CD4-positive, alpha-beta T cell (primary cell): Measurements from ENCODE around the gene ASS1. TPM values are rescaled to one million over a fixed set of nuclear protein-coding genes. Genes with fewer than 3 reads are reported as not detected.

Experiments used
- ATAC-seq: fragments of 200-7000 bp; cut with Tn5 transposase; one replicate; pipeline ENCODE4 v1.10.0; 2022; ENCODE audit warnings: mild to moderate bottlenecking; ENCODE audit not compliant: poor library complexity
- CTCF ChIA-PET: fragments of 350-600 bp; sonication (Branson Sonifier 250); formaldehyde crosslinking; loops from one replicate; lab custom pipeline; 2021; ENCODE audit warnings: antibody characterized with exemption, inconsistent platforms; lab: Charles Lee
- POLR2A ChIA-PET: fragments of 350-600 bp; sonication (Branson Sonifier 250); formaldehyde crosslinking; loops from one replicate; lab custom pipeline; 2021; ENCODE audit warnings: antibody characterized with exemption, inconsistent platforms; lab: Charles Lee
- DNase-seq, 14 experiments: peaks; one replicate each; pipeline ENCODE4 v3.0.0-alpha.2; 2013 to 2020; ENCODE audit warnings: mixed read lengths in 2 of 14
- H3K27ac ChIP-seq, 2 donors: one replicate each; pipeline versions ENCODE4 v1.5.1 to v1.7.0; 2013; ENCODE audit warnings: low read length in 2 of 2, low read depth in 1 of 2, mild to moderate bottlenecking in 1 of 2
- H3K27me3 ChIP-seq, 2 experiments: 1 replicate in 1 of 2; 2 replicates in 1 of 2; pipeline versions ENCODE4 v1.6.1 to v1.7.0; 2013; ENCODE audit warnings: low read length in 2 of 2, control low read depth in 1 of 2, mild to moderate bottlenecking in 1 of 2, moderate library complexity in 1 of 2; ENCODE audit not compliant: insufficient read depth in 2 of 2, control insufficient read depth in 1 of 2
- H3K36me3 ChIP-seq: one replicate; pipeline ENCODE4 v1.6.1; 2013; ENCODE audit warnings: low read length, control low read depth; ENCODE audit not compliant: insufficient read depth
- H3K4me1 ChIP-seq: one replicate; pipeline ENCODE4 v1.6.1; 2013; ENCODE audit warnings: low read length, control low read depth; ENCODE audit not compliant: insufficient read depth
- H3K4me3 ChIP-seq: one replicate; pipeline ENCODE4 v1.5.1; 2013; ENCODE audit warnings: mild to moderate bottlenecking, low read length, moderate library complexity
- H3K9me3 ChIP-seq, 2 experiments: 1 replicate in 1 of 2; 2 replicates in 1 of 2; pipeline versions ENCODE4 v1.6.1 to v1.7.0; 2013; ENCODE audit warnings: low read length in 2 of 2, mild to moderate bottlenecking in 2 of 2, control low read depth in 1 of 2, moderate library complexity in 1 of 2; ENCODE audit not compliant: control insufficient read depth in 1 of 2, insufficient read depth in 1 of 2
- H3K27ac Mint-ChIP-seq: one replicate; pipeline ENCODE4 v1.8.0; 2020; ENCODE audit warnings: mixed read lengths
- H3K27me3 Mint-ChIP-seq: one replicate; pipeline ENCODE4 v1.8.0; 2021; ENCODE audit warnings: mixed read lengths
- H3K36me3 Mint-ChIP-seq: one replicate; pipeline ENCODE4 v1.8.0; 2021; ENCODE audit warnings: low read depth, mixed read lengths
- H3K4me1 Mint-ChIP-seq: one replicate; pipeline ENCODE4 v1.8.0; 2021; ENCODE audit warnings: low read depth, mixed read lengths
- H3K4me3 Mint-ChIP-seq: one replicate; pipeline ENCODE4 v1.8.0; 2020; ENCODE audit warnings: mild to moderate bottlenecking, mixed read lengths
- H3K9me3 Mint-ChIP-seq: one replicate; pipeline ENCODE4 v1.8.0; 2020; ENCODE audit warnings: mixed read lengths
- intact Hi-C, 2 experiments: fragments of 100-400 bp; cut with DNase I in 1 of 2; cut with micrococcal nuclease in 1 of 2; formaldehyde crosslinking; loops; one replicate each; pipeline versions ENCODE4 v1.15.1 to v1.9.0; 2023 to 2025; cut with DNase I, micrococcal nuclease
- total RNA-seq, 174 experiments: library from RNA in 2 of 174; stranded (reverse) in 2 of 174; gene quantifications; one replicate each; pipeline ENCODE4 v1.2.3 and lab custom pipeline; 2021 to 2026
- TF ChIP-seq, protein P1 (sequence below): fragments of 200-600 bp; IDR thresholded peaks from one replicate; pipeline ENCODE4 v1.8.0; 2022; ENCODE audit warnings: antibody characterized with exemption, mild to moderate bottlenecking

Gene ASS1
- total RNA-seq, 2 experiments from 2014 or later = not detected

DNA sequence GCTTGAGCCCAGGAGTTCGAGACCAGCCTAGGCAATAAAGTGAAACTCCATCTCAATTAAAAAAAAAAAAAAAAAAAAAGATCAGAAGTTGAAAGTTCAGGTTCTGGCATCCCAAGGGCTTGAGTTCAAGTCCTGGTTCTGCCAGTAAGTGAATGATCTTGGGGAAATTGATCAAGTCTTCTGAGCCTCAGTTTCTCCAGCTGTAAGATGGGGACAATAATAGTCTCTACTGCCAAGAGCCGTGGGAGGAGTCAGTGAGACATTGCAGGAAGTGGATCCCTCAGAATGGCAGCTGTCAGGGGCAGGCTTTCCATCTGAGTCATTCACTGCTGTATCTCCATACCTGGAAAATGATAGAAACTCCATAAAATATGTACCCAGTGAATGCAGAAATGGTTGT is 96.8 kb downstream of the ASS1 start:
- TF ChIP-seq, protein P1, sequence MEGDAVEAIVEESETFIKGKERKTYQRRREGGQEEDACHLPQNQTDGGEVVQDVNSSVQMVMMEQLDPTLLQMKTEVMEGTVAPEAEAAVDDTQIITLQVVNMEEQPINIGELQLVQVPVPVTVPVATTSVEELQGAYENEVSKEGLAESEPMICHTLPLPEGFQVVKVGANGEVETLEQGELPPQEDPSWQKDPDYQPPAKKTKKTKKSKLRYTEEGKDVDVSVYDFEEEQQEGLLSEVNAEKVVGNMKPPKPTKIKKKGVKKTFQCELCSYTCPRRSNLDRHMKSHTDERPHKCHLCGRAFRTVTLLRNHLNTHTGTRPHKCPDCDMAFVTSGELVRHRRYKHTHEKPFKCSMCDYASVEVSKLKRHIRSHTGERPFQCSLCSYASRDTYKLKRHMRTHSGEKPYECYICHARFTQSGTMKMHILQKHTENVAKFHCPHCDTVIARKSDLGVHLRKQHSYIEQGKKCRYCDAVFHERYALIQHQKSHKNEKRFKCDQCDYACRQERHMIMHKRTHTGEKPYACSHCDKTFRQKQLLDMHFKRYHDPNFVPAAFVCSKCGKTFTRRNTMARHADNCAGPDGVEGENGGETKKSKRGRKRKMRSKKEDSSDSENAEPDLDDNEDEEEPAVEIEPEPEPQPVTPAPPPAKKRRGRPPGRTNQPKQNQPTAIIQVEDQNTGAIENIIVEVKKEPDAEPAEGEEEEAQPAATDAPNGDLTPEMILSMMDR = no peak
- H3K4me3 ChIP-seq = no peak overlapping the region
- intact Hi-C loops = no loop called here
- H3K4me3 Mint-ChIP-seq = no peak overlapping the region
- no peak overlapping the region for H3K27ac Mint-ChIP-seq
- CTCF ChIA-PET = no interaction called here
- peaks cover 39 to 41% of the 10 kb centered on the region in 2 experiments for H3K27me3 ChIP-seq
- DNase-seq (no peak), ATAC-seq (no peak)
- no peaks in the 10 kb centered on the region for H3K9me3 Mint-ChIP-seq
- H3K4me1 Mint-ChIP-seq = peaks cover 8% of the 10 kb centered on the region
- no peaks in the 10 kb centered on the region for H3K36me3 ChIP-seq
- peaks cover 66% of the 10 kb centered on the region for H3K27me3 Mint-ChIP-seq
- POLR2A ChIA-PET = no interaction called here
- peaks cover 0 to 3% of the 10 kb centered on the region in 2 experiments for H3K9me3 ChIP-seq
- no peak overlapping the region for H3K27ac ChIP-seq
- H3K36me3 Mint-ChIP-seq = no peaks in the 10 kb centered on the region
- H3K4me1 ChIP-seq = peaks cover 5% of the 10 kb centered on the region

DNA sequence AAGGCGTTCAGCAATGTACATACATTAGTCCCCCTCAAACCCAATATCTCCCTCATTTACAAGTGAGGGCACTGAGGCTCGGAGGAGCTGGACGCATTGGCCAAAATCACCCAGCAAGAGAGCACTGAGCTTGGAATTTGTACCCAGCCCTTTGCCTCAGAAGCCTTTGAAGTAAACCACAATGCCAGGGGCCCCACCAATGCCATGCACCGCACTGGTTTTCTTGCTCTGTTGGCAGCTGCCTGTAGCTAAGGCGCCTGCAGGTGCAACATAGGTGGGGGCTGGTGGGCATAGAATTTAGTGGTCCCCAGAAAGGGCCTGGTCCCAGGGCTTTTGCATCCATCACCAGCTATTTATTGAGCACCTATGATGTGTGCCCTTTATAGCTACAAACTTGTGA is 97.3 kb downstream of the ASS1 start:
- H3K36me3 Mint-ChIP-seq = no peaks in the 10 kb centered on the region
- POLR2A ChIA-PET = no interaction called here
- intact Hi-C loops = no loop called here
- peaks cover 8% of the 10 kb centered on the region for H3K4me1 Mint-ChIP-seq
- Histone ChIP-seq H3K36me3 (no peaks in the 10 kb centered on the region), H3K27ac (no peak overlapping the region), H3K4me3 (no peak overlapping the region), H3K9me3 (peaks cover 0 to 3% of the 10 kb centered on the region in 2 experiments), H3K4me1 (peaks cover 5% of the 10 kb centered on the region), H3K27me3 (peaks cover 34 to 36% of the 10 kb centered on the region in 2 experiments)
- ATAC-seq (no peak), DNase-seq (no peak)
- no peak overlapping the region for H3K4me3 Mint-ChIP-seq
- TF ChIP-seq, protein P1 = no peak
- H3K27ac Mint-ChIP-seq = no peak overlapping the region
- no peaks in the 10 kb centered on the region for H3K9me3 Mint-ChIP-seq
- CTCF ChIA-PET = no interaction called here
- H3K27me3 Mint-ChIP-seq = peaks cover 60% of the 10 kb centered on the region

DNA sequence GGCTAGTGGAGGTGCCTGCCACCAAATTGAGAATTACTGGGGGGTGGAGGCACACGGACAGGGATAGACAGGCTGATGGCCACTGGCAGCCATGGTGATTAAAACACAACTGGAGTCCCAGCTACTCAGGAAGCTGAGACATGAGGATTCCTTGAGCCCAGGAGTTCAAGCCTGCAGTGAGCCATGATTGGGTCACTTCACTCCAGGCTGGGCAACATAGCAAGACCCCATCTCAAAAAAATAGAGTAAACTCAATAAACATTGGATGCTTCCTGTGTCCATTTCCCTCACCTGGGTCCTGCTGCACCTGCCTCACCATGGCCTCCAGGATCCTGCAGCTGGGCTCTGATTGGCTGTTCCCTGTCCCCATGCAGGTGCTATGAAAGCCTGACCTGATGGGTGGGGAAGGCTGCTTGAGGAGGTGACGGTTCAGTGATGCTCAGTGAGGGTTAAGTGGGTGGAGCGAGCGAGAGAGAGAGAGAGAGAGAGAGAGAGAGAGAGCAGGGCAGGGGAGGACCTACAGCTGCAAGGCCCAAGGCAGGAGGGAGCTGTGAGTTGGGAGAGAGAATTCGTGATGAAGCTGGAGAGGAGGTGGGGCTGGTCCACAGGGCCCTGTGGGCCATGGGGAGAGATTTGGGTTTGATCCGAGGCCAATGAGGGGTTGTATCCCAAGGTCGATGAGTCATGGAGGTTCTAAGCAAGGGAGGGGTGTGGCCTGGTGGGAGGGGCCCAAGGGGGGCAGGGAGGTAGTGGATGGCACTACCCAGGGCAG is 97.9 kb downstream of the ASS1 start:
- CTCF ChIA-PET = no interaction called here
- Mint-ChIP-seq H3K9me3 (no peaks in the 10 kb centered on the region), H3K36me3 (no peaks in the 10 kb centered on the region), H3K4me1 (peaks cover 4% of the 10 kb centered on the region), H3K27me3 (peaks cover 54% of the 10 kb centered on the region), H3K4me3 (no peak overlapping the region), H3K27ac (no peak overlapping the region)
- Histone ChIP-seq H3K27me3 (peaks cover 28 to 30% of the 10 kb centered on the region in 2 experiments), H3K9me3 (peaks cover 0 to 3% of the 10 kb centered on the region in 2 experiments), H3K36me3 (no peaks in the 10 kb centered on the region), H3K4me1 (no peaks in the 10 kb centered on the region), H3K27ac (no peak overlapping the region), H3K4me3 (no peak overlapping the region)
- POLR2A ChIA-PET = no interaction called here
- intact Hi-C loops = no loop called here
- DNase-seq (no peak), ATAC-seq (no peak)
- TF ChIP-seq, protein P1 = no peak
